Osteoblast (primary cell): ENCODE results near the gene EFCAB6. TPM values are rescaled to one million over a fixed set of nuclear protein-coding genes. Genes with fewer than 3 reads are reported as not detected.

Source experiments
- DNase-seq: peaks from one replicate; pipeline ENCODE4 v3.0.0; 2011; ENCODE audit warnings: low spot score, mixed read lengths; ENCODE audit not compliant: insufficient read length; ENCODE audit errors: missing footprints
- H2AFZ ChIP-seq: 2 replicates; pipeline ENCODE4 v1.6.0; 2011; ENCODE audit warnings: mild to moderate bottlenecking, low read length
- H3K27ac ChIP-seq: 2 replicates; pipeline ENCODE4 v1.5.1; 2011; ENCODE audit warnings: mild to moderate bottlenecking, low read depth, low read length, moderate library complexity
- H3K27me3 ChIP-seq: 2 replicates; pipeline ENCODE4 v1.6.0; 2012; ENCODE audit warnings: mild to moderate bottlenecking, control low read depth, inconsistent platforms, low read length, moderate library complexity; ENCODE audit not compliant: insufficient read depth
- H3K36me3 ChIP-seq: 2 replicates; pipeline ENCODE4 v1.5.1; 2011; ENCODE audit warnings: mild to moderate bottlenecking, low read length, control low read depth, moderate library complexity; ENCODE audit not compliant: insufficient read depth
- H3K4me1 ChIP-seq: 2 replicates; pipeline ENCODE4 v1.5.1; 2011; ENCODE audit warnings: mild to moderate bottlenecking, low read length, control low read depth, moderate library complexity; ENCODE audit not compliant: insufficient read depth
- H3K4me2 ChIP-seq: 2 replicates; pipeline ENCODE4 v1.6.0; 2011; ENCODE audit warnings: mild to moderate bottlenecking, low read length; ENCODE audit not compliant: insufficient read depth
- H3K4me3 ChIP-seq: fragments of 200-600 bp; sonication (generic); 3 replicates; pipeline ENCODE4 v1.5.1; 2012; ENCODE audit warnings: mild to moderate bottlenecking, low read length, inconsistent platforms; ENCODE audit not compliant: insufficient read depth
- H3K79me2 ChIP-seq: 2 replicates; pipeline ENCODE4 v1.6.0; 2012; ENCODE audit warnings: mild to moderate bottlenecking, low read length, control low read depth, inconsistent platforms; ENCODE audit not compliant: insufficient read depth
- H3K9me3 ChIP-seq: 2 replicates; pipeline ENCODE4 v1.5.1; 2011; ENCODE audit warnings: low read depth, low read length, control low read depth
- H4K20me1 ChIP-seq: 2 replicates; pipeline ENCODE4 v1.6.0; 2012; ENCODE audit warnings: mild to moderate bottlenecking, low read length, control low read depth; ENCODE audit not compliant: insufficient read depth
- total RNA-seq: library from RNA; depleted of rRNA; stranded (reverse); fragments of >200 nt; gene quantifications from 2 replicates; pipeline ENCODE4 v1.2.3, GENCODE V29; 2012
- TF ChIP-seq, protein P1 (sequence below): IDR thresholded peaks from 2 replicates; pipeline ENCODE4 v1.5.1; 2011; ENCODE audit warnings: mild to moderate bottlenecking, low read depth, low read length, moderate library complexity; ENCODE audit errors: extremely low read depth

Gene EFCAB6
- total RNA-seq, 1 donor = 1.8 TPM

GRCh38 chr22:43826142-43827002 is 14.3 kb upstream of the EFCAB6 start:
- peak overlapping the region; percentile 62 for H3K4me3 ChIP-seq

GRCh38 chr22:43825651-43826050 is 13.5 kb upstream of the EFCAB6 start:
- Histone ChIP-seq H3K27me3 (peaks cover 3% of the 10 kb centered on the region), H3K36me3 (no peaks in the 10 kb centered on the region), H3K4me1 (peaks cover 25% of the 10 kb centered on the region), H3K9me3 (no peaks in the 10 kb centered on the region), H3K79me2 (no peaks in the 10 kb centered on the region), H3K4me2 (no peak overlapping the region), H4K20me1 (no peaks in the 10 kb centered on the region), H3K27ac (no peak overlapping the region), H3K4me3 (no peak overlapping the region), H2AFZ (no peak overlapping the region)
- TF ChIP-seq, protein P1, sequence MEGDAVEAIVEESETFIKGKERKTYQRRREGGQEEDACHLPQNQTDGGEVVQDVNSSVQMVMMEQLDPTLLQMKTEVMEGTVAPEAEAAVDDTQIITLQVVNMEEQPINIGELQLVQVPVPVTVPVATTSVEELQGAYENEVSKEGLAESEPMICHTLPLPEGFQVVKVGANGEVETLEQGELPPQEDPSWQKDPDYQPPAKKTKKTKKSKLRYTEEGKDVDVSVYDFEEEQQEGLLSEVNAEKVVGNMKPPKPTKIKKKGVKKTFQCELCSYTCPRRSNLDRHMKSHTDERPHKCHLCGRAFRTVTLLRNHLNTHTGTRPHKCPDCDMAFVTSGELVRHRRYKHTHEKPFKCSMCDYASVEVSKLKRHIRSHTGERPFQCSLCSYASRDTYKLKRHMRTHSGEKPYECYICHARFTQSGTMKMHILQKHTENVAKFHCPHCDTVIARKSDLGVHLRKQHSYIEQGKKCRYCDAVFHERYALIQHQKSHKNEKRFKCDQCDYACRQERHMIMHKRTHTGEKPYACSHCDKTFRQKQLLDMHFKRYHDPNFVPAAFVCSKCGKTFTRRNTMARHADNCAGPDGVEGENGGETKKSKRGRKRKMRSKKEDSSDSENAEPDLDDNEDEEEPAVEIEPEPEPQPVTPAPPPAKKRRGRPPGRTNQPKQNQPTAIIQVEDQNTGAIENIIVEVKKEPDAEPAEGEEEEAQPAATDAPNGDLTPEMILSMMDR = no peak
- DNase-seq = peak; percentile 58

More at GRCh38 chr22:43826142-43827002, 14.3 kb upstream of the EFCAB6 start:
- Histone ChIP-seq H3K79me2 (no peaks in the 10 kb centered on the region), H3K36me3 (no peaks in the 10 kb centered on the region), H2AFZ (peak overlapping the region; percentile 86), H3K4me2 (peak overlapping the region; percentile 82), H3K4me1 (peaks cover 25% of the 10 kb centered on the region), H3K27ac (peak overlapping the region; percentile 77), H4K20me1 (no peaks in the 10 kb centered on the region), H3K27me3 (peaks cover 3% of the 10 kb centered on the region), H3K9me3 (no peaks in the 10 kb centered on the region)
- DNase-seq = peak; percentile 97
- TF ChIP-seq, protein P1 = peak; percentile 55

DNA sequence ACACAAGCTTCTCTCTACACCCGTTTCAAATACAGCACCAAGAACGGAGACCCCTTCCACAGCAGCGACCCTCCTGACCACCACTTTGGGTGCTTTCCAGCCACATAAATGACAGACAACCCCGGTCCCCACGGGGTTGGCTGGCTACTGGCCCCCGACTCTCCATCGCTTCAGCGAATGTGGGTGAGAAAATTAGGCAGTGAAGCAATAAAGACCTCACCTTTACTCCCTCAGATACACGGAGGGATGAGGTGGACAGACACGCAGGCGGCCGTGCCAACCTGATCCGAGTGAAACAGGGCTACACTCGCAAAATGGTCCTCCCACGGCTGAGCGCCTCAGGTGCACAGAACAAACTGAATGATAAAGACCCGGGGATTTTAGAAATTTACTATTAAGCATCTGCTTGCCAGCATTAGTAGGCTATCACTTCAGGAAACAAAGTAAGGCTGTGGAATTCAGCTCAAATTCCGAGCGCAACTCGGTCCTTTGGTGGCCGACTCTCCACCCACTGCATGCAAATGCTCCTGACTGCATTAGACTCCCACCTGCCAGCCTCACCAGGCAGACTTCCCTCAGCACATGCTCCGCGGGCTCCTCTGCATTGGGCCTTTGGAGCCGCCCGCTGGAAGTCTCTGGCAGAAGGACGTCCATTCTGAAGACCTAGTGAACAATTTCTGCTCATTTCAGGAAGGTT is 12.8 kb upstream of the EFCAB6 start:
- Histone ChIP-seq H3K4me2 (no peak overlapping the region), H3K79me2 (no peaks in the 10 kb centered on the region), H2AFZ (no peak overlapping the region), H3K4me1 (peaks cover 22% of the 10 kb centered on the region), H3K27ac (no peak overlapping the region), H4K20me1 (no peaks in the 10 kb centered on the region), H3K9me3 (no peaks in the 10 kb centered on the region), H3K27me3 (peaks cover 3% of the 10 kb centered on the region), H3K36me3 (no peaks in the 10 kb centered on the region), H3K4me3 (no peak overlapping the region)
- TF ChIP-seq, protein P1 = no peak
- no peak for DNase-seq
